GM20000 (cell line): ENCODE measurements around the gene DPP3.

Source experiments
- DNase-seq: peaks from one replicate; pipeline ENCODE4 v3.0.0; 2012; ENCODE audit warnings: low spot score
- TF ChIP-seq, protein P1 (sequence below): IDR thresholded peaks from 2 replicates; pipeline ENCODE4 v1.5.1; 2012; ENCODE audit warnings: mild to moderate bottlenecking, control low read depth; ENCODE audit errors: extremely low read depth, missing control alignments

DPP3 gene

DNA sequence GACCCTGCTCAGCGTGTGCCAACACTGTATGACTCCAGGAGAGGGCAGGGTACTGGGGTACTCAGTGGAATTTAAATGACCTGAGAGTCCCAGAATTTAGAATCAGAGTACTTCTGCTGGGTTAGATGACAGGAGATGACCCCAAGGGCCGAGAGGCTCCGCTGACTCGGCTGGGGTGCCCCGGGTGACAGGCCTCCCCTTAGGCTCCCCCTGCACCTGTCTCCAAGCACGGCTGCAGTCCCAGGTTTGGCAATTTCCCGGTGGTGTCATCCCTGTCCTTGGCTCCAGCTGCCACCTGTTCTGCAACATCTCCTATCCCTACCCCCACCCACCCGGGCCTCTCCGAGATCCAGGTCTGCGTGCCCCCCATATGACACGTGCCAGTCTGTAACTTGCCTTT lies 67.8 kb downstream of the DPP3 start:
- TF ChIP-seq, protein P1, sequence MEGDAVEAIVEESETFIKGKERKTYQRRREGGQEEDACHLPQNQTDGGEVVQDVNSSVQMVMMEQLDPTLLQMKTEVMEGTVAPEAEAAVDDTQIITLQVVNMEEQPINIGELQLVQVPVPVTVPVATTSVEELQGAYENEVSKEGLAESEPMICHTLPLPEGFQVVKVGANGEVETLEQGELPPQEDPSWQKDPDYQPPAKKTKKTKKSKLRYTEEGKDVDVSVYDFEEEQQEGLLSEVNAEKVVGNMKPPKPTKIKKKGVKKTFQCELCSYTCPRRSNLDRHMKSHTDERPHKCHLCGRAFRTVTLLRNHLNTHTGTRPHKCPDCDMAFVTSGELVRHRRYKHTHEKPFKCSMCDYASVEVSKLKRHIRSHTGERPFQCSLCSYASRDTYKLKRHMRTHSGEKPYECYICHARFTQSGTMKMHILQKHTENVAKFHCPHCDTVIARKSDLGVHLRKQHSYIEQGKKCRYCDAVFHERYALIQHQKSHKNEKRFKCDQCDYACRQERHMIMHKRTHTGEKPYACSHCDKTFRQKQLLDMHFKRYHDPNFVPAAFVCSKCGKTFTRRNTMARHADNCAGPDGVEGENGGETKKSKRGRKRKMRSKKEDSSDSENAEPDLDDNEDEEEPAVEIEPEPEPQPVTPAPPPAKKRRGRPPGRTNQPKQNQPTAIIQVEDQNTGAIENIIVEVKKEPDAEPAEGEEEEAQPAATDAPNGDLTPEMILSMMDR = no peak
- DNase-seq = no peak

DNA sequence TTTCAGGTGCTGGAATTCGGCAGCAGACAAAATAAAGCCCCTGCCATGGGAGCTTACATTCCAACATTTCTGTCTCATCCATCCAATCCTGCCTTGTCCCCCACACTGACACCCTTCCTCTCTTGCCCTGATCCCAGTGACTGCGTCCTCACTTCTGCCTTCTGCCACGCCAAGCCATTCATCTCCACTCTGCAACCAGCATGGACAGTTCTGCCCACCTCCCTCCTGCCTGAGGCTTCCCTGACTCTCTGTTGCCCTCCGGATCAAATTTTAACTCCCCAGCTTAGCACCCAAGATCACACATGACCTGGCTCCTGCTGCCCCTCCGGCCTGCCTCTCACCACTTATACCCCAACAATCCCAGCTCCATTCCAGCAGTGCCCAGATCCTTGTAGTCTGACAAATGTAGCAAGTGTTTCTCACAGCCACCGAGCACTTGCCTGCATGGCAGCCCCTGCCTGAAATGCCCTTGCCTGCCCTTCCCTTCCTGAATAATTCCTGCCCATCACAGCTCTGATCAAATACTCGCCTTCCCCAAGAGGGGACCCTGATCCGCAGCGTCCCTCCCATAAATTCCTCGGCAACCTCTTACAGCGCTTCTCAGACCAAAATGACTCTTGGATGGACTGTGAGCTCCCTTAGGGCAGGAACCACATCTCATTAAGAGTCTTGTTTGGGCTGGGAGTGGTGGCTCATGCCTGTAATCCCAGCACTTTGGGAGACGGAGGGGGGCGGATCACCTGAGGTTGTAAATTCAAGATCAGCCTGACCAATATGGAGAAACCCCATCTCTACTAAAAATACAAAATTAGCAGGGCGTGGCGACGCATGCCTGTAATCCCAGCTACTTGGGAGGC lies 68.8 kb downstream of the DPP3 start:
- no peak for DNase-seq
- TF ChIP-seq, protein P1 = no peak

DNA sequence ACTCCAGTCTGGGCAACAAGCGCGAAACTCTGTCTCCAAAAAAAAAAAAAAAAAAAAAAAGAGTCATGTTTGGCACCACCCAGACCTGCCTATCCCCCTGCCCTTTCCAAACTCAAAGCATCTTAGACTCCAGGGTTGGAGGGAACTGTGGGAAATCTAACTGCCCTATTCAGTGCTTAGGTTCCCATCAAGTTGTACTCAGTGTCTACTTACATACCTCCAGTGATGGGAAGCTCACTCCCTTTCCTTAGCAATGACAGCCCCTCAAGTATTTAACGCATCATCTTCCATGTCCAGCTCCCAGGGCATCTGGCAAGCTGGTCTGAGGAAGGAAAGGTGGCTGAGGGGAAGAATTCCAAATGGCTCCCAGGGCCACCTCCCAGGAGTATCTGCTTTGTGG lies 69.5 kb downstream of the DPP3 start:
- no peak for DNase-seq
- TF ChIP-seq, protein P1 = no peak

DNA sequence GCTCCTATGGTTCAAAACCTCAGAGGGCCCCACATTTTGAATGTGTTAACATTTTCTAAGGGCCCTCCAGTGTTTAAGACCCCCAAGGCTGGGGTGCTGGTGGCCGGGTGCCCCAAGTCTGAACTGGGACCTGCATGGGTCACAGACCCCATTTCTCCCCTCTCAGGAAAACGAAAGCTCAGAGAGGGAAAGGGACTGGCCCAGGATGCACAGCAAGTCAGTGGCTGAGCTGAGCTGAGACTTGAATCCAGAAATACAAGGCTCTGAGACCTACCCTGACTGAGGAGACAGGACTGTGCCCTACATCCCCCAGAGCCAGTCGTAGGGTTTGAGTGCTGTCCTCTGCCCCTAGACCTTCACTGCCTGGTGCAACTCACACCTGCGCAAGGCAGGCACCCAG lies 70.7 kb downstream of the DPP3 start:
- DNase-seq = no peak
- TF ChIP-seq, protein P1 = no peak

DNA sequence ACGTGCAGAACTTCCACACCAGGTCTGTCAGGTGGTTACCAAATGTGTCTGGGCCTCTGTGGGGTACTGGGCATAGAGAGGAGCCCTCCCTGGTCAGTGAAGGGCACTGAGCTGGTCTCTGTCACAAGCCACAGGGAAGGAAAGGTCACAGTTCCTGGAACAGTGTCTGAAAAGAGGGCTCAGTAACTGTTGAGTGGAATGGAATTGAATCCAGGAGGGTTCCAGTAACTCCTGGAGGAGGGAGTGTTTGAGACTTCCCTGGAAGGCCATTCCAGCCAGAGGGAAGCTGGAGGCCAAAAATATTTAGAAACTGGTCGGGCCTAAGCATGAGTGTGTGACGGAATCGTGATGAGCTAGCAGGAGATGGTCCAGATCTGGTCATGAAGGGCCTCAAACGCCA lies 74.4 kb downstream of the DPP3 start:
- no peak for DNase-seq
- TF ChIP-seq, protein P1 = no peak

DNA sequence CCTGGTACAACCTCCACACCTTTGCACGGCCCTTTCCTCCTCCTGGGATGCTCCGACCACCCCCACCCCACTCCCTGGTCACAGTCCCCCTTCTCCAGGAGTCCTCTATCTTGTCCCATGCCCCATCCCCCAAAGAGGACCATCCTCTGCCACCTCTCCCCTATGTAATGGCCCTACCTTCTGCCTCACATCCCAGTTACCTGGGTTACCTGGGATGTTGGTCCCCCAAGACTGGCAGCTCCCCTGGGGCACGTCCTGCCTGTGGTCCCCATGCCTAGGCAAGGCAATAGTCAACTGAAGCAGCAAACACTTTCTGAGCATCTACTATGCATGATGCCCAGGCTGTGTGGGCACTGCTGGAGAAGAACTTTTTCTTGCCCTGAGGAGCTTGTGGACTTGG lies 75.2 kb downstream of the DPP3 start:
- TF ChIP-seq, protein P1 = no peak
- no peak for DNase-seq

DNA sequence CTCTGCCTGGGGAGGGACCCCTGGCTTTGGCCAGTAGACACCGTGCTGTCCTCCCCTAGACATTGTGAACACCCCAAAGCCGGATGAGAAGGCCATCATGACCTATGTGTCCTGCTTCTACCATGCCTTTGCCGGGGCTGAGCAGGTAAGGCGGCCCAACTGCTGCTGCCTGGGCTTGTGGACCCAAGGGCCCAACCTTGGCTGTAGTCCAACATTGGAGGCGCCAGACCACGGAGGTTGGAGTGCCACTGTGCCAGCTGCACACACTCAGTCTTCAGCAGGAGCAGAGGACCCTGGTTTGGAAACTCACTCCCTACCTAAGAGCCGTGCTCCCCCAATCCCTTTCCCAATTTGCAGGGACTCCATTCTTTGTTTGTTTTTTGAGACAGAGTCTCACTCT lies 75.9 kb downstream of the DPP3 start:
- DNase-seq = no peak
- TF ChIP-seq, protein P1 = no peak
